Keratinocyte (primary cell): ENCODE measurements around the gene E2F7. TPM values are rescaled to one million over a fixed set of nuclear protein-coding genes. Genes with fewer than 3 reads are reported as not detected.

Experiments used
- DNase-seq: peaks from one replicate; pipeline ENCODE4 v3.0.0-alpha.2; 2011; ENCODE audit warnings: low read depth, missing footprints, low spot score
- FAIRE-seq: peaks from 2 replicates; lab custom pipeline; 2011; peaks lifted over from hg19 to GRCh38; lab: Jason Lieb, UNC
- H2AFZ ChIP-seq: 2 replicates; pipeline ENCODE4 v1.6.0; 2012; ENCODE audit warnings: low read length, control low read depth, inconsistent platforms; ENCODE audit not compliant: control insufficient read depth
- H3K27ac ChIP-seq: 2 replicates; pipeline ENCODE4 v1.5.1; 2011; ENCODE audit warnings: low read length; ENCODE audit not compliant: control insufficient read depth, insufficient read depth
- H3K27me3 ChIP-seq: 3 replicates; pipeline ENCODE4 v1.6.0; 2011; ENCODE audit warnings: low read length; ENCODE audit not compliant: control insufficient read depth, insufficient read depth; ENCODE audit errors: extremely low read depth
- H3K36me3 ChIP-seq, 2 experiments: 2 replicates in 1 of 2; 3 replicates in 1 of 2; pipeline ENCODE4 v1.5.1; 2011; ENCODE audit warnings: low read length in 2 of 2, mild to moderate bottlenecking in 1 of 2; ENCODE audit not compliant: control insufficient read depth in 2 of 2, insufficient read depth in 2 of 2; ENCODE audit errors: extremely low read depth in 1 of 2
- H3K4me1 ChIP-seq: 3 replicates; pipeline ENCODE4 v1.5.1; 2011; ENCODE audit warnings: low read length; ENCODE audit not compliant: control insufficient read depth, insufficient read depth; ENCODE audit errors: extremely low read depth
- H3K4me2 ChIP-seq: 3 replicates; pipeline ENCODE4 v1.6.0; 2011; ENCODE audit warnings: low read depth, low read length; ENCODE audit not compliant: control insufficient read depth, insufficient read depth; ENCODE audit errors: extremely low read depth
- H3K4me3 ChIP-seq, 3 experiments: fragments of 200-600 bp in 1 of 3; sonication (generic) in 1 of 3; 2 replicates in 2 of 3; 3 replicates in 1 of 3; pipeline ENCODE4 v1.5.1; 2011 to 2016; ENCODE audit warnings: low read length in 3 of 3, mild to moderate bottlenecking in 3 of 3, control low read depth in 2 of 3, inconsistent platforms in 1 of 3, low read depth in 1 of 3, mixed read lengths in 1 of 3, mixed run types in 1 of 3, moderate library complexity in 1 of 3; ENCODE audit not compliant: control insufficient read depth in 2 of 3, insufficient read depth in 2 of 3; ENCODE audit errors: extremely low read depth in 1 of 3
- H3K79me2 ChIP-seq: 2 replicates; pipeline ENCODE4 v1.6.0; 2012; ENCODE audit warnings: low read length; ENCODE audit not compliant: control insufficient read depth, insufficient read depth
- H3K9ac ChIP-seq: 3 replicates; pipeline ENCODE4 v1.6.0; 2011; ENCODE audit warnings: low read length; ENCODE audit not compliant: control insufficient read depth, insufficient read depth; ENCODE audit errors: extremely low read depth
- H3K9me1 ChIP-seq: 3 replicates; pipeline ENCODE4 v1.6.0; 2011; ENCODE audit warnings: low read length; ENCODE audit not compliant: control insufficient read depth, insufficient read depth; ENCODE audit errors: extremely low read depth
- H3K9me3 ChIP-seq: 2 replicates; pipeline ENCODE4 v1.5.1; 2012; ENCODE audit warnings: low read depth, low read length; ENCODE audit not compliant: control insufficient read depth
- H4K20me1 ChIP-seq: 3 replicates; pipeline ENCODE4 v1.6.0; 2011; ENCODE audit warnings: low read length; ENCODE audit not compliant: control insufficient read depth, insufficient read depth; ENCODE audit errors: extremely low read depth
- CTCF ChIP-seq, 3 experiments: IDR thresholded peaks in 1 of 3; conservative IDR thresholded peaks in 1 of 3; optimal IDR thresholded peaks in 1 of 3; 2 replicates in 2 of 3; 3 replicates in 1 of 3; pipeline versions ENCODE3 to v1.5.1; 2011; ENCODE audit warnings: low read length in 3 of 3, mild to moderate bottlenecking in 3 of 3, moderate library complexity in 2 of 3, control low read depth in 1 of 3, inconsistent platforms in 1 of 3; ENCODE audit not compliant: insufficient read depth in 2 of 3; ENCODE audit errors: extremely low read depth in 1 of 3
- EZH2 ChIP-seq: IDR thresholded peaks from one replicate; pipeline ENCODE4 v1.6.1; 2012; ENCODE audit warnings: inconsistent platforms, mild to moderate bottlenecking, low read length, moderate library complexity
- dilution Hi-C: fragments of 300-500 bp; cut with MboI; formaldehyde crosslinking; loops from one replicate; pipeline ENCODE4 v1.7.0; 2020; ENCODE audit warnings: low sequenced_read_pairs; ENCODE audit not compliant: extremely low pct_ligation_motif_present
- polyA plus RNA-seq, 5 experiments: library from polyadenylated mRNA; depleted of rRNA in 3 of 5; stranded (reverse) in 3 of 5; stranded (forward) in 1 of 5; unstranded in 1 of 5; fragments of >200 nt; gene quantifications; 1 replicate in 1 of 5; 2 replicates in 3 of 5; 3 replicates in 1 of 5; pipeline versions ENCODE4 v1.2.1 to v1.2.3, GENCODE V29; 2011 to 2012; ENCODE audit warnings: missing spikeins in 2 of 5, low read depth in 1 of 5, low replicate concordance in 1 of 5

Gene E2F7
- polyA plus RNA-seq, 1 donor (not counting 4 experiments of a cell fraction or from before 2014, with no cell fraction given) = 9.9 TPM

GRCh38 chr12:76997011-76997780 lies 68.2 kb downstream of the E2F7 start:
- no peaks in the 10 kb centered on the region for H3K79me2 ChIP-seq
- no peak overlapping the region for H3K9ac ChIP-seq
- no peak overlapping the region for H3K27ac ChIP-seq
- H3K36me3 ChIP-seq = no peaks in the 10 kb centered on the region
- dilution Hi-C loops = no loop called here
- H3K4me1 ChIP-seq = peaks cover 4% of the 10 kb centered on the region
- no peak for FAIRE-seq
- H3K9me3 ChIP-seq = no peaks in the 10 kb centered on the region
- no peaks in the 10 kb centered on the region for H3K9me1 ChIP-seq
- no peak overlapping the region for H3K4me3 ChIP-seq
- H3K4me2 ChIP-seq = no peak overlapping the region
- H3K27me3 ChIP-seq = no peaks in the 10 kb centered on the region
- no peak for DNase-seq
- TF ChIP-seq CTCF (optimal IDR thresholded peaks at IDR 0.05 in 1 of 3, IDR thresholded peaks at IDR 0.05 in 1 of 3, conservative IDR thresholded peaks at IDR 0.05 in 1 of 3; ENCODE audit: extremely low read depth in 1 of 3, insufficient read depth in 2 of 3, low read length in 3 of 3) = no peak
- no peak for TF ChIP-seq EZH2
- H4K20me1 ChIP-seq = no peaks in the 10 kb centered on the region
- no peak overlapping the region for H2AFZ ChIP-seq

- dilution Hi-C loops = no loop called here
- no peak for TF ChIP-seq EZH2
- TF ChIP-seq CTCF (optimal IDR thresholded peaks at IDR 0.05 in 1 of 3, IDR thresholded peaks at IDR 0.05 in 1 of 3, conservative IDR thresholded peaks at IDR 0.05 in 1 of 3; ENCODE audit: extremely low read depth in 1 of 3, insufficient read depth in 2 of 3, low read length in 3 of 3) = no peak
- DNase-seq = no peak
Measured at GRCh38 chr12:76990716-76991115, 74.7 kb downstream of the E2F7 start.

More at GRCh38 chr12:76990716-76991115, 74.7 kb downstream of the E2F7 start:
- no peaks in the 10 kb centered on the region for H3K79me2 ChIP-seq
- H3K36me3 ChIP-seq = no peaks in the 10 kb centered on the region
- no peaks in the 10 kb centered on the region for H3K4me1 ChIP-seq
- H3K9me3 ChIP-seq = no peaks in the 10 kb centered on the region
- H3K9ac ChIP-seq = no peak overlapping the region
- H3K27me3 ChIP-seq = no peaks in the 10 kb centered on the region
- H3K4me2 ChIP-seq = no peak overlapping the region
- H4K20me1 ChIP-seq = no peaks in the 10 kb centered on the region
- no peak for FAIRE-seq
- H3K27ac ChIP-seq = no peak overlapping the region
- H2AFZ ChIP-seq = no peak overlapping the region
- no peak overlapping the region for H3K4me3 ChIP-seq
- H3K9me1 ChIP-seq = no peaks in the 10 kb centered on the region
